ENCODE results near the gene UST.

UST gene

GRCh38 chr6:148700741-148701311 lies 46.0 kb upstream of the UST start:
- peak overlapping the region; percentile 67 for H2AFZ ChIP-seq (ENCODE audit: low read depth)

GRCh38 chr6:148701375-148701774 lies 45.5 kb upstream of the UST start:
- no peak overlapping the region for H3K4me3 ChIP-seq (IDR thresholded peaks at IDR 0.05; ENCODE audit: insufficient read depth, low read depth, low read length)

More at GRCh38 chr6:148700741-148701311, 46.0 kb upstream of the UST start:
- Histone ChIP-seq H3K79me2 (ENCODE audit: insufficient read depth, low read depth) (no peaks in the 10 kb centered on the region), H3K36me3 (ENCODE audit: insufficient read depth) (no peaks in the 10 kb centered on the region), H3K27me3 (ENCODE audit: insufficient read depth, low read depth) (no peaks in the 10 kb centered on the region), H4K20me1 (ENCODE audit: insufficient read depth) (no peaks in the 10 kb centered on the region), H3K27ac (no peak overlapping the region), H3K4me1 (ENCODE audit: low read depth, poor library complexity, severe bottlenecking) (peaks cover 7% of the 10 kb centered on the region), H3K9ac (peak overlapping the region; percentile 20; the same call in 1 of the 2 replicates), H3K4me3 (IDR thresholded peaks at IDR 0.05; ENCODE audit: insufficient read depth, low read depth, low read length) (no peak overlapping the region), H3K4me2 (peak overlapping the region; percentile 61)
- TF ChIP-seq, protein P1, sequence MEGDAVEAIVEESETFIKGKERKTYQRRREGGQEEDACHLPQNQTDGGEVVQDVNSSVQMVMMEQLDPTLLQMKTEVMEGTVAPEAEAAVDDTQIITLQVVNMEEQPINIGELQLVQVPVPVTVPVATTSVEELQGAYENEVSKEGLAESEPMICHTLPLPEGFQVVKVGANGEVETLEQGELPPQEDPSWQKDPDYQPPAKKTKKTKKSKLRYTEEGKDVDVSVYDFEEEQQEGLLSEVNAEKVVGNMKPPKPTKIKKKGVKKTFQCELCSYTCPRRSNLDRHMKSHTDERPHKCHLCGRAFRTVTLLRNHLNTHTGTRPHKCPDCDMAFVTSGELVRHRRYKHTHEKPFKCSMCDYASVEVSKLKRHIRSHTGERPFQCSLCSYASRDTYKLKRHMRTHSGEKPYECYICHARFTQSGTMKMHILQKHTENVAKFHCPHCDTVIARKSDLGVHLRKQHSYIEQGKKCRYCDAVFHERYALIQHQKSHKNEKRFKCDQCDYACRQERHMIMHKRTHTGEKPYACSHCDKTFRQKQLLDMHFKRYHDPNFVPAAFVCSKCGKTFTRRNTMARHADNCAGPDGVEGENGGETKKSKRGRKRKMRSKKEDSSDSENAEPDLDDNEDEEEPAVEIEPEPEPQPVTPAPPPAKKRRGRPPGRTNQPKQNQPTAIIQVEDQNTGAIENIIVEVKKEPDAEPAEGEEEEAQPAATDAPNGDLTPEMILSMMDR (conservative IDR thresholded peaks at IDR 0.05; ENCODE audit: low read depth, low read length): no peak

DNA sequence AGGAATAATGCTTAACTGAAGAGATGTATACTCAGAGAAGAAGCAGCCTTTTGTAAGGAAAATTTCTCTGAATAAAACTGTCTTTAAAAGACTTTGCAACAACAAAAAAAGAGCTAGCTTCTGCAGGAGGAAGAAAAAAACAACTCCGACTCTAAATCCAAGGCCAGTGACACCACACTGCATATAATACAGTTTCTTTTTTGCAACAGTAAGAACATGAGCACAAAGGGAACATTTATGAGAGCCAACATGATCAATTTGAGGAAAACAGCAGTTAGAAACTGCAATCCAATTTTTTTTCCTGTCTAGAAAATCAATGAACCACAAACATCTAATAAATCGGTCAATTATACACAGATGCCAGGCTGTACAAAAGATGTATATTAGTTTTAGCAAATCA lies 42.9 kb upstream of the UST start:
- Histone ChIP-seq H3K36me3 (ENCODE audit: insufficient read depth) (no peaks in the 10 kb centered on the region), H3K9ac (no peak overlapping the region), H3K27me3 (ENCODE audit: insufficient read depth, low read depth) (no peaks in the 10 kb centered on the region), H3K4me2 (no peak overlapping the region), H3K27ac (no peak overlapping the region), H2AFZ (ENCODE audit: low read depth) (no peak overlapping the region), H4K20me1 (ENCODE audit: insufficient read depth) (no peaks in the 10 kb centered on the region), H3K79me2 (ENCODE audit: insufficient read depth, low read depth) (no peaks in the 10 kb centered on the region), H3K4me3 (IDR thresholded peaks at IDR 0.05; ENCODE audit: insufficient read depth, low read depth, low read length) (no peak overlapping the region), H3K4me1 (ENCODE audit: low read depth, poor library complexity, severe bottlenecking) (peaks cover 7% of the 10 kb centered on the region)
- TF ChIP-seq, protein P1 (conservative IDR thresholded peaks at IDR 0.05; ENCODE audit: low read depth, low read length): no peak

More at GRCh38 chr6:148701375-148701774, 45.5 kb upstream of the UST start:
- Histone ChIP-seq H3K27me3 (ENCODE audit: insufficient read depth, low read depth) (no peaks in the 10 kb centered on the region), H3K27ac (no peak overlapping the region), H3K4me1 (ENCODE audit: low read depth, poor library complexity, severe bottlenecking) (peaks cover 7% of the 10 kb centered on the region), H4K20me1 (ENCODE audit: insufficient read depth) (no peaks in the 10 kb centered on the region), H3K36me3 (ENCODE audit: insufficient read depth) (no peaks in the 10 kb centered on the region), H2AFZ (ENCODE audit: low read depth) (peak overlapping the region; percentile 67), H3K4me2 (0 out of 2 replicates have a peak overlapping the region, but pooled peaks have one; percentile 61), H3K79me2 (ENCODE audit: insufficient read depth, low read depth) (no peaks in the 10 kb centered on the region), H3K9ac (no peak overlapping the region)
- TF ChIP-seq, protein P1 (conservative IDR thresholded peaks at IDR 0.05; ENCODE audit: low read depth, low read length): no peak

- Histone ChIP-seq H3K4me3 (IDR thresholded peaks at IDR 0.05; ENCODE audit: insufficient read depth, low read depth, low read length) (no peak overlapping the region), H4K20me1 (ENCODE audit: insufficient read depth) (no peaks in the 10 kb centered on the region), H3K79me2 (ENCODE audit: insufficient read depth, low read depth) (no peaks in the 10 kb centered on the region), H3K27me3 (ENCODE audit: insufficient read depth, low read depth) (no peaks in the 10 kb centered on the region), H2AFZ (ENCODE audit: low read depth) (no peak overlapping the region), H3K36me3 (ENCODE audit: insufficient read depth) (no peaks in the 10 kb centered on the region), H3K27ac (no peak overlapping the region), H3K4me2 (no peak overlapping the region), H3K9ac (no peak overlapping the region), H3K4me1 (ENCODE audit: low read depth, poor library complexity, severe bottlenecking) (peaks cover 7% of the 10 kb centered on the region)
- TF ChIP-seq, protein P1 (conservative IDR thresholded peaks at IDR 0.05; ENCODE audit: low read depth, low read length): no peak
These were observed 42.2 kb upstream of the UST start for GRCh38 chr6:148704400-148705246.

All from KMS-11 (cell line).